DOHH2 (cell line): Measurements from ENCODE around the gene NR2F1-AS1.

Source experiments
- H3F3A ChIP-seq: fragments of 200-600 bp; sonication (generic), shearing (Covaris generic); 2 replicates; pipeline ENCODE4 v1.6.0; 2016; ENCODE audit warnings: antibody characterized with exemption, mild to moderate bottlenecking; ENCODE audit not compliant: control insufficient read depth, insufficient read depth
- H3K27ac ChIP-seq: fragments of 200-600 bp; sonication (generic); 2 replicates; pipeline ENCODE4 v1.5.1; 2014; ENCODE audit warnings: low read depth, mild to moderate bottlenecking, low read length, moderate library complexity
- H3K27me3 ChIP-seq: fragments of 200-600 bp; sonication (generic); 2 replicates; pipeline ENCODE4 v1.6.1; 2014; ENCODE audit warnings: mild to moderate bottlenecking, low read length, mixed read lengths; ENCODE audit not compliant: control insufficient read depth
- H3K36me3 ChIP-seq: fragments of 200-600 bp; sonication (generic); 2 replicates; pipeline ENCODE4 v1.6.1; 2014; ENCODE audit warnings: mild to moderate bottlenecking, low read length, moderate library complexity, mixed read lengths; ENCODE audit not compliant: control insufficient read depth
- H3K4me1 ChIP-seq: fragments of 200-600 bp; sonication (generic); 2 replicates; pipeline ENCODE4 v1.6.1; 2014; ENCODE audit warnings: mild to moderate bottlenecking, low read length, mixed read lengths; ENCODE audit not compliant: control insufficient read depth
- H3K4me2 ChIP-seq: fragments of 200-600 bp; sonication (generic); 2 replicates; pipeline ENCODE4 v1.6.0; 2014; ENCODE audit warnings: mild to moderate bottlenecking, low read length, moderate library complexity
- H3K4me3 ChIP-seq: fragments of 200-600 bp; sonication (generic); 2 replicates; pipeline ENCODE4 v1.5.1; 2014; ENCODE audit warnings: mild to moderate bottlenecking, low read length, mixed read lengths
- H3K79me2 ChIP-seq: fragments of 200-600 bp; sonication (generic); 2 replicates; pipeline ENCODE4 v1.6.1; 2014; ENCODE audit warnings: mild to moderate bottlenecking, low read length, mixed read lengths; ENCODE audit not compliant: control insufficient read depth
- H3K9me2 ChIP-seq: fragments of 200-600 bp; sonication (generic); replicated peaks from 2 replicates; pipeline ENCODE4 v1.6.1; 2014; ENCODE audit warnings: mild to moderate bottlenecking, low read length, mixed read lengths; ENCODE audit not compliant: control insufficient read depth
- H3K9me3 ChIP-seq: fragments of 200-600 bp; sonication (generic); 2 replicates; pipeline ENCODE4 v1.6.1; 2014; ENCODE audit warnings: antibody characterized with exemption, low read length, mixed read lengths; ENCODE audit not compliant: control insufficient read depth, insufficient read depth
- H4K20me1 ChIP-seq: fragments of 200-600 bp; sonication (generic); 2 replicates; pipeline ENCODE4 v1.6.0; 2014; ENCODE audit warnings: low read depth, mild to moderate bottlenecking, antibody characterized with exemption, low read length, moderate library complexity; ENCODE audit not compliant: control insufficient read depth, insufficient read depth
- CTCF ChIP-seq: fragments of 200-600 bp; sonication (generic); IDR thresholded peaks from one replicate; pipeline ENCODE4 v1.5.1; 2014; ENCODE audit warnings: antibody characterized with exemption, mild to moderate bottlenecking, low read depth, low read length; ENCODE audit not compliant: poor library complexity, severe bottlenecking
- EZH2phosphoT487 ChIP-seq: fragments of 200-600 bp; sonication (generic); IDR thresholded peaks from 2 replicates; pipeline ENCODE4 v1.6.1; 2017; ENCODE audit warnings: borderline replicate concordance, mild to moderate bottlenecking, antibody characterized with exemption, low read length, moderate library complexity, mixed read lengths

The NR2F1-AS1 gene

GRCh38 chr5:93430118-93430517 is 150.9 kb downstream of the NR2F1-AS1 start:
- Histone ChIP-seq H3K36me3 (no peaks in the 10 kb centered on the region), H3K27me3 (no peaks in the 10 kb centered on the region), H3K27ac (no peak overlapping the region), H3K4me1 (no peaks in the 10 kb centered on the region), H3K4me3 (no peak overlapping the region), H3K9me2 (no peaks in the 10 kb centered on the region), H3K9me3 (no peaks in the 10 kb centered on the region), H3K4me2 (no peak overlapping the region), H3K79me2 (no peaks in the 10 kb centered on the region), H3F3A (no peaks in the 10 kb centered on the region), H4K20me1 (no peaks in the 10 kb centered on the region)
- TF ChIP-seq CTCF (no peak), EZH2phosphoT487 (no peak)

GRCh38 chr5:93428868-93429267 is 152.2 kb downstream of the NR2F1-AS1 start:
- TF ChIP-seq CTCF (no peak), EZH2phosphoT487 (no peak)
- H3F3A ChIP-seq = no peaks in the 10 kb centered on the region
- no peaks in the 10 kb centered on the region for H3K79me2 ChIP-seq
- no peak overlapping the region for H3K4me2 ChIP-seq
- no peaks in the 10 kb centered on the region for H3K36me3 ChIP-seq
- H3K27ac ChIP-seq = no peak overlapping the region
- H3K4me3 ChIP-seq = no peak overlapping the region
- no peaks in the 10 kb centered on the region for H3K9me2 ChIP-seq
- H4K20me1 ChIP-seq = no peaks in the 10 kb centered on the region
- H3K4me1 ChIP-seq = no peaks in the 10 kb centered on the region
- no peaks in the 10 kb centered on the region for H3K9me3 ChIP-seq
- no peaks in the 10 kb centered on the region for H3K27me3 ChIP-seq

- Histone ChIP-seq H3K4me2 (no peak overlapping the region), H3K79me2 (no peaks in the 10 kb centered on the region), H3K9me2 (no peaks in the 10 kb centered on the region), H3K36me3 (no peaks in the 10 kb centered on the region), H4K20me1 (no peaks in the 10 kb centered on the region), H3K27ac (no peak overlapping the region), H3K4me3 (no peak overlapping the region), H3K27me3 (no peaks in the 10 kb centered on the region), H3K4me1 (no peaks in the 10 kb centered on the region), H3K9me3 (no peaks in the 10 kb centered on the region), H3F3A (no peaks in the 10 kb centered on the region)
- TF ChIP-seq CTCF = no peak
- no peak for TF ChIP-seq EZH2phosphoT487
These were observed 153.7 kb downstream of the NR2F1-AS1 start for GRCh38 chr5:93427316-93427715.

GRCh38 chr5:93425096-93425495 is 155.9 kb downstream of the NR2F1-AS1 start:
- Histone ChIP-seq H3K9me2 (no peaks in the 10 kb centered on the region), H3K79me2 (no peaks in the 10 kb centered on the region), H3K4me1 (no peaks in the 10 kb centered on the region), H4K20me1 (no peaks in the 10 kb centered on the region), H3K36me3 (no peaks in the 10 kb centered on the region), H3K27ac (no peak overlapping the region), H3K27me3 (no peaks in the 10 kb centered on the region), H3F3A (no peaks in the 10 kb centered on the region), H3K9me3 (no peaks in the 10 kb centered on the region), H3K4me2 (no peak overlapping the region), H3K4me3 (no peak overlapping the region)
- TF ChIP-seq EZH2phosphoT487 (no peak), CTCF (no peak)
